HEK293 (cell line): ENCODE data around the gene PCK1.

ENCODE experiments used
- CTCF ChIA-PET: fragments of 350-600 bp; formaldehyde crosslinking; extraction: SDS; loops from one replicate; lab custom pipeline; 2021; ENCODE audit warnings: antibody characterized with exemption; lab: Yijun Ruan, JAX
- POLR2A ChIA-PET: fragments of 300-600 bp; formaldehyde crosslinking; extraction: SDS; loops from one replicate; lab custom pipeline; 2020; ENCODE audit warnings: antibody characterized with exemption, inconsistent platforms; lab: Yijun Ruan, JAX
- H3K27ac ChIP-seq: fragments of 200-500 bp; sonication (Bioruptor generic); 2 replicates; pipeline ENCODE4 v1.5.1; 2014; ENCODE audit warnings: low read depth, low read length, control low read depth, inconsistent platforms; ENCODE audit errors: extremely low read depth
- H3K36me3 ChIP-seq, 2 experiments: fragments of 200-500 bp in 1 of 2; sonication (Bioruptor generic) in 1 of 2; 1 replicate in 1 of 2; 2 replicates in 1 of 2; pipeline ENCODE4 v1.5.1; 2014 to 2017; ENCODE audit warnings: inconsistent platforms in 2 of 2, low read length in 2 of 2; ENCODE audit not compliant: control insufficient read depth in 2 of 2, insufficient read depth in 1 of 2
- H3K4me1 ChIP-seq: fragments of 200-500 bp; sonication (Bioruptor generic); 2 replicates; pipeline ENCODE4 v1.5.1; 2014; ENCODE audit warnings: mild to moderate bottlenecking, low read length, inconsistent platforms; ENCODE audit not compliant: control insufficient read depth, insufficient read depth
- H3K4me3 ChIP-seq: 2 replicates; pipeline ENCODE4 v1.5.1; 2011; ENCODE audit warnings: low read depth, mild to moderate bottlenecking, control low read depth, low read length, moderate library complexity
- H3K9me3 ChIP-seq: fragments of 200-500 bp; sonication (Bioruptor generic); 2 replicates; pipeline ENCODE4 v1.5.1; 2014; ENCODE audit warnings: low read depth, low read length, inconsistent platforms; ENCODE audit not compliant: control insufficient read depth, insufficient read depth
- AEBP2 ChIP-seq: fragments of 450-650 bp; formaldehyde crosslinking; IDR thresholded peaks from 2 replicates; pipeline ENCODE4 v1.5.1; 2016; ENCODE audit warnings: missing biosample characterization, missing genetic modification characterization, borderline replicate concordance
- BCL6B ChIP-seq: fragments of 450-650 bp; formaldehyde crosslinking; IDR thresholded peaks from 2 replicates; pipeline ENCODE4 v1.5.1; 2017; ENCODE audit warnings: missing biosample characterization, missing genetic modification characterization
- GLIS1 ChIP-seq: fragments of 450-650 bp; formaldehyde crosslinking; IDR thresholded peaks from 2 replicates; pipeline ENCODE4 v1.5.1; 2016; ENCODE audit warnings: missing biosample characterization, missing genetic modification characterization
- HIC1 ChIP-seq: fragments of 450-650 bp; formaldehyde crosslinking; IDR thresholded peaks from 2 replicates; pipeline ENCODE4 v1.5.1; 2016; ENCODE audit warnings: missing biosample characterization, missing genetic modification characterization
- INSM2 ChIP-seq: fragments of 450-650 bp; formaldehyde crosslinking; IDR thresholded peaks from 2 replicates; pipeline ENCODE4 v1.5.1; 2016; ENCODE audit warnings: missing biosample characterization, missing genetic modification characterization
- KLF10 ChIP-seq: fragments of 450-650 bp; IDR thresholded peaks from 2 replicates; pipeline ENCODE4 v1.5.1; 2018; ENCODE audit warnings: missing biosample characterization, mild to moderate bottlenecking, missing genetic modification characterization
- MYNN ChIP-seq: fragments of 450-650 bp; formaldehyde crosslinking; IDR thresholded peaks from 2 replicates; pipeline ENCODE4 v1.5.1; 2016; ENCODE audit warnings: missing biosample characterization, missing genetic modification characterization, borderline replicate concordance
- SALL2 ChIP-seq: fragments of 450-650 bp; formaldehyde crosslinking; IDR thresholded peaks from 2 replicates; pipeline ENCODE4 v1.5.0; 2017; ENCODE audit warnings: missing biosample characterization, mild to moderate bottlenecking, missing genetic modification characterization, borderline replicate concordance
- SCRT2 ChIP-seq: fragments of 450-650 bp; formaldehyde crosslinking; IDR thresholded peaks from 2 replicates; pipeline ENCODE4 v1.5.1; 2016; ENCODE audit warnings: missing biosample characterization, missing genetic modification characterization
- SP2 ChIP-seq: fragments of 450-650 bp; formaldehyde crosslinking; IDR thresholded peaks from 2 replicates; pipeline ENCODE4 v1.5.1; 2016; ENCODE audit warnings: missing biosample characterization, missing genetic modification characterization
- SP7 ChIP-seq: fragments of 450-650 bp; formaldehyde crosslinking; IDR thresholded peaks from 2 replicates; pipeline ENCODE4 v1.5.1; 2016; ENCODE audit warnings: missing biosample characterization, missing genetic modification characterization
- YY2 ChIP-seq: fragments of 450-650 bp; formaldehyde crosslinking; IDR thresholded peaks from 2 replicates; pipeline ENCODE4 v1.5.1; 2016; ENCODE audit warnings: missing biosample characterization, missing genetic modification characterization
- ZBTB1 ChIP-seq: fragments of 450-650 bp; formaldehyde crosslinking; IDR thresholded peaks from 2 replicates; pipeline ENCODE4 v1.5.1; 2016; ENCODE audit warnings: missing biosample characterization, missing genetic modification characterization
- ZBTB6 ChIP-seq: fragments of 450-650 bp; formaldehyde crosslinking; IDR thresholded peaks from 2 replicates; pipeline ENCODE4 v1.5.1; 2017; ENCODE audit warnings: missing biosample characterization, missing genetic modification characterization
- ZNF184 ChIP-seq: fragments of 450-650 bp; IDR thresholded peaks from 2 replicates; pipeline ENCODE4 v1.5.1; 2018; ENCODE audit warnings: missing biosample characterization, mild to moderate bottlenecking, missing genetic modification characterization
- ZNF211 ChIP-seq: fragments of 450-650 bp; formaldehyde crosslinking; IDR thresholded peaks from 2 replicates; pipeline ENCODE4 v1.5.1; 2016; ENCODE audit warnings: low read depth, missing biosample characterization, missing genetic modification characterization
- ZNF239 ChIP-seq: fragments of 450-650 bp; formaldehyde crosslinking; IDR thresholded peaks from 2 replicates; pipeline ENCODE4 v1.5.1; 2016; ENCODE audit warnings: missing biosample characterization, missing genetic modification characterization
- ZNF248 ChIP-seq: fragments of 450-650 bp; formaldehyde crosslinking; IDR thresholded peaks from 2 replicates; pipeline ENCODE4 v1.5.1; 2017; ENCODE audit warnings: missing biosample characterization, missing genetic modification characterization
- ZNF292 ChIP-seq: fragments of 450-650 bp; formaldehyde crosslinking; IDR thresholded peaks from 2 replicates; pipeline ENCODE4 v1.5.1; 2016; ENCODE audit warnings: low read depth, missing biosample characterization, missing genetic modification characterization, borderline replicate concordance
- ZNF311 ChIP-seq: fragments of 450-650 bp; formaldehyde crosslinking; IDR thresholded peaks from 2 replicates; pipeline ENCODE4 v1.5.1; 2017; ENCODE audit warnings: missing biosample characterization, missing genetic modification characterization, borderline replicate concordance
- ZNF350 ChIP-seq: fragments of 450-650 bp; formaldehyde crosslinking; IDR thresholded peaks from 2 replicates; pipeline ENCODE4 v1.5.0; 2017; ENCODE audit warnings: missing biosample characterization, mild to moderate bottlenecking, missing genetic modification characterization
- ZNF501 ChIP-seq: fragments of 450-650 bp; formaldehyde crosslinking; IDR thresholded peaks from 2 replicates; pipeline ENCODE4 v1.5.1; 2016; ENCODE audit warnings: missing biosample characterization, missing genetic modification characterization
- ZNF560 ChIP-seq: fragments of 450-650 bp; formaldehyde crosslinking; IDR thresholded peaks from 2 replicates; pipeline ENCODE4 v1.5.1; 2017; ENCODE audit warnings: missing biosample characterization, missing genetic modification characterization, borderline replicate concordance
- ZNF645 ChIP-seq: fragments of 450-650 bp; formaldehyde crosslinking; IDR thresholded peaks from 2 replicates; pipeline ENCODE4; 2016; ENCODE audit warnings: missing biosample characterization, missing genetic modification characterization
- ZNF670 ChIP-seq: fragments of 450-650 bp; formaldehyde crosslinking; IDR thresholded peaks from 2 replicates; pipeline ENCODE4 v1.5.1; 2016; ENCODE audit warnings: missing biosample characterization, missing genetic modification characterization, low read depth
- ZNF701 ChIP-seq: fragments of 450-650 bp; formaldehyde crosslinking; IDR thresholded peaks from 2 replicates; pipeline ENCODE4 v1.5.1; 2016; ENCODE audit warnings: missing biosample characterization, missing genetic modification characterization

The PCK1 gene

GRCh38 chr20:57563522-57563921, 2.6 kb downstream of the PCK1 start:
- Histone ChIP-seq H3K4me1 (no peaks in the 10 kb centered on the region), H3K27ac (no peak overlapping the region), H3K9me3 (no peaks in the 10 kb centered on the region), H3K36me3 (peaks cover 0 to 15% of the 10 kb centered on the region in 2 experiments; a peak in 1 of 3 replicates), H3K4me3 (no peak overlapping the region)
- no peak for TF ChIP-seq BCL6B
- TF ChIP-seq ZBTB1 (tag by site-specific recombination) = no peak
- no peak for TF ChIP-seq ZNF350 (tag by site-specific recombination)
- TF ChIP-seq MYNN (tag by site-specific recombination) = no peak
- no peak for TF ChIP-seq SCRT2 (tag by site-specific recombination)
- TF ChIP-seq ZNF292 (tag by site-specific recombination) = no peak
- no peak for TF ChIP-seq ZNF701
- no peak for TF ChIP-seq ZBTB6 (tag by site-specific recombination)
- TF ChIP-seq HIC1 = no peak
- no peak for TF ChIP-seq ZNF560
- ChIA-PET POLR2A (no interaction called here), CTCF (interaction anchor here (1.4 to 3.1 kb wide), 2 partner anchors 9 to 11 kb away, joined by 5 to 11 read pairs; no protein-coding TSS in a partner anchor)

GRCh38 chr20:57564180-57564802, 3.4 kb downstream of the PCK1 start:
- no peak overlapping the region for H3K27ac ChIP-seq

More at GRCh38 chr20:57564180-57564802, 3.4 kb downstream of the PCK1 start:
- H3K9me3 ChIP-seq = no peaks in the 10 kb centered on the region
- H3K36me3 ChIP-seq = peaks cover 0 to 15% of the 10 kb centered on the region in 2 experiments; a peak in 1 of 3 replicates
- H3K4me1 ChIP-seq = no peaks in the 10 kb centered on the region
- ChIA-PET POLR2A (no interaction called here), CTCF (interaction anchor here (1.4 to 3.1 kb wide), 2 partner anchors 8 to 10 kb away, joined by 5 to 11 read pairs; no protein-coding TSS in a partner anchor)
- TF ChIP-seq ZNF311 (tag by site-specific recombination) (no peak), GLIS1 (tag by site-specific recombination) (no peak), INSM2 (no peak), ZNF239 (tag by site-specific recombination) (no peak), ZNF248 (tag by site-specific recombination) (no peak), SP7 (tag by site-specific recombination) (no peak), ZNF501 (no peak), SALL2 (tag by site-specific recombination) (no peak), ZNF211 (tag by site-specific recombination) (no peak), ZNF670 (tag by site-specific recombination) (no peak), AEBP2 (tag by site-specific recombination) (no peak), ZNF645 (tag by site-specific recombination) (no peak), ZNF184 (no peak), YY2 (tag by site-specific recombination) (no peak), KLF10 (no peak), SP2 (tag by site-specific recombination) (no peak)
- H3K4me3 ChIP-seq = no peak overlapping the region
